Smooth muscle cell (in vitro differentiated cells): ENCODE data around the gene ATXN7. TPM values are rescaled to one million over a fixed set of nuclear protein-coding genes. Genes with fewer than 3 reads are reported as not detected.

Experiments
- DNase-seq: peaks from one replicate; lab custom pipeline; 2025; ENCODE audit not compliant: unreplicated experiment; lab: John Stamatoyannopoulos, UW
- H2AFZ ChIP-seq: fragments of 200-600 bp; sonication (generic); 2 replicates; pipeline ENCODE4 v1.6.0; 2016; ENCODE audit warnings: antibody characterized with exemption, low read depth, mild to moderate bottlenecking
- H3F3A ChIP-seq: fragments of 200-600 bp; sonication (generic); 2 replicates; pipeline ENCODE4 v1.6.0; 2017; ENCODE audit warnings: antibody characterized with exemption, low read depth
- H3K27ac ChIP-seq: fragments of 200-600 bp; sonication (generic); 2 replicates; pipeline ENCODE4 v1.5.1; 2016; ENCODE audit warnings: low read depth, mild to moderate bottlenecking
- H3K27me3 ChIP-seq: fragments of 200-600 bp; sonication (generic); 2 replicates; pipeline ENCODE4 v1.6.1; 2016; ENCODE audit warnings: low read depth, mild to moderate bottlenecking
- H3K36me3 ChIP-seq: fragments of 200-600 bp; sonication (generic); 2 replicates; pipeline ENCODE4 v1.5.1; 2016; ENCODE audit warnings: low read depth
- H3K4me1 ChIP-seq: fragments of 200-600 bp; sonication (generic); 2 replicates; pipeline ENCODE4 v1.5.1; 2016; ENCODE audit warnings: low read depth
- H3K4me2 ChIP-seq: fragments of 200-600 bp; sonication (generic); 2 replicates; pipeline ENCODE4 v1.6.0; 2016; ENCODE audit warnings: mild to moderate bottlenecking
- H3K4me3 ChIP-seq: fragments of 200-600 bp; sonication (generic); 2 replicates; pipeline ENCODE4 v1.5.1; 2016; ENCODE audit warnings: mild to moderate bottlenecking
- H3K79me2 ChIP-seq: fragments of 200-600 bp; sonication (generic); 2 replicates; pipeline ENCODE4 v1.6.0; 2016; ENCODE audit warnings: low read depth, mild to moderate bottlenecking
- H3K9ac ChIP-seq: fragments of 200-600 bp; sonication (generic); 2 replicates; pipeline ENCODE4 v1.6.0; 2016; ENCODE audit warnings: low read depth
- H3K9me3 ChIP-seq: fragments of 200-600 bp; sonication (generic); replicated peaks from 2 replicates; pipeline ENCODE4 v1.5.1; 2016; ENCODE audit warnings: low read depth
- H4K20me1 ChIP-seq: fragments of 200-600 bp; sonication (generic); 2 replicates; pipeline ENCODE4 v1.6.0; 2016; ENCODE audit warnings: low read depth
- CTCF ChIP-seq: fragments of 200-600 bp; sonication (generic); IDR thresholded peaks from 2 replicates; pipeline ENCODE4 v1.5.1; 2017; ENCODE audit warnings: borderline replicate concordance, mild to moderate bottlenecking, antibody characterized with exemption; ENCODE audit not compliant: insufficient read depth, poor library complexity, severe bottlenecking
- WGBS: methylation state at CpG from one replicate; pipeline ENCODE4 v1.1.7; 2016; ENCODE audit warnings: low lambda C conversion rate; 5-methylcytosine and 5-hydroxymethylcytosine counted together
- polyA plus RNA-seq: library from polyadenylated mRNA; unstranded; fragments of >200 nt; fragmentation: Nextera tagmentation; extraction: Ambion mirVana; gene quantifications from 2 replicates; pipeline ENCODE4 v1.2.1, GENCODE V29; 2016
- total RNA-seq: library from RNA; depleted of rRNA; stranded (reverse); fragments of >200 nt; gene quantifications from 2 replicates; pipeline ENCODE4 v1.2.3, GENCODE V29; 2014

ATXN7 gene
- total and polyA plus RNA-seq, 2 experiments from 2014 or later = 3.6 to 14.1 TPM

- 64% methylated on average over 10 of the region's 10 CpGs for WGBS
- Histone ChIP-seq H3K9me3 (no peaks in the 10 kb centered on the region), H2AFZ (no peak overlapping the region), H3F3A (no peaks in the 10 kb centered on the region), H3K4me3 (no peak overlapping the region), H3K4me1 (peaks cover 6% of the 10 kb centered on the region), H3K27ac (no peak overlapping the region), H4K20me1 (no peaks in the 10 kb centered on the region), H3K79me2 (no peaks in the 10 kb centered on the region), H3K36me3 (peaks cover 5% of the 10 kb centered on the region), H3K4me2 (no peak overlapping the region), H3K27me3 (no peaks in the 10 kb centered on the region), H3K9ac (no peak overlapping the region)
- TF ChIP-seq CTCF = no peak
- DNase-seq = no peak
Measured at GRCh38 chr3:63998852-63999754, 135.4 kb downstream of the ATXN7 start.

- Histone ChIP-seq H3K27me3 (no peaks in the 10 kb centered on the region), H3K79me2 (no peaks in the 10 kb centered on the region), H3F3A (no peaks in the 10 kb centered on the region), H3K9ac (no peak overlapping the region), H3K4me3 (no peak overlapping the region), H3K27ac (no peak overlapping the region), H4K20me1 (no peaks in the 10 kb centered on the region), H3K4me2 (no peak overlapping the region), H2AFZ (no peak overlapping the region), H3K36me3 (peaks cover 5% of the 10 kb centered on the region), H3K9me3 (no peaks in the 10 kb centered on the region), H3K4me1 (no peaks in the 10 kb centered on the region)
- no peak for DNase-seq
- 65% methylated on average over 9 of the region's 9 CpGs for WGBS
- no peak for TF ChIP-seq CTCF
Measured at GRCh38 chr3:64000453-64001055, 136.9 kb downstream of the ATXN7 start.

GRCh38 chr3:64002233-64002632 lies 138.6 kb downstream of the ATXN7 start:
- no peak for DNase-seq
- Histone ChIP-seq H2AFZ (no peak overlapping the region), H3K79me2 (no peaks in the 10 kb centered on the region), H3K9ac (no peak overlapping the region), H3K9me3 (no peaks in the 10 kb centered on the region), H3K4me1 (no peaks in the 10 kb centered on the region), H3K36me3 (peaks cover 5% of the 10 kb centered on the region), H3K4me2 (no peak overlapping the region), H3F3A (no peaks in the 10 kb centered on the region), H3K27me3 (no peaks in the 10 kb centered on the region), H3K27ac (no peak overlapping the region), H4K20me1 (peaks cover under 1% of the 10 kb centered on the region), H3K4me3 (no peak overlapping the region)
- WGBS = 85% methylated on average over 4 of the region's 4 CpGs
- TF ChIP-seq CTCF = no peak
